BLaER1 treated with 17β-estradiol and CSF1 and Interleukin-3, amounts not matched to agents 10 nM and 100 nM (cell line): ENCODE data around the gene RASL10B.

Source experiments
- H3K27ac ChIP-seq, 11 experiments: shearing (Covaris generic); formaldehyde crosslinking; 2 replicates each; pipeline ENCODE4 v1.8.1; 2022
- H3K27me3 ChIP-seq, 11 experiments: shearing (Covaris generic); formaldehyde crosslinking; 2 replicates each; pipeline ENCODE4 v1.8.1; 2022
- H3K36me3 ChIP-seq, 11 experiments: shearing (Covaris generic); formaldehyde crosslinking; 2 replicates each; pipeline ENCODE4 v1.8.1; 2022
- H3K4me1 ChIP-seq, 10 experiments: shearing (Covaris generic); formaldehyde crosslinking; 2 replicates each; pipeline ENCODE4 v1.8.1; 2022
- H3K4me2 ChIP-seq, 11 experiments: shearing (Covaris generic); formaldehyde crosslinking; 2 replicates each; pipeline ENCODE4 v1.8.1; 2022
- H3K4me3 ChIP-seq, 10 experiments: shearing (Covaris generic); formaldehyde crosslinking; 2 replicates each; pipeline ENCODE4 v1.8.1; 2022
- H3K9ac ChIP-seq, 11 experiments: shearing (Covaris generic); formaldehyde crosslinking; 2 replicates each; pipeline ENCODE4 v1.8.1; 2022
- H3K9me3 ChIP-seq, 11 experiments: shearing (Covaris generic); formaldehyde crosslinking; replicated peaks in 1 of 11; 2 replicates each; pipeline ENCODE4 v1.8.1; 2022
- H4K20me1 ChIP-seq, 11 experiments: shearing (Covaris generic); formaldehyde crosslinking; 2 replicates each; pipeline ENCODE4 v1.8.1; 2022
- Cebpa-rat ChIP-seq, 11 experiments: shearing (Covaris generic); IDR thresholded peaks; 2 replicates each; pipeline ENCODE4 v1.8.1; 2022

RASL10B gene

GRCh38 chr17:35742496-35742895 is 11.1 kb downstream of the RASL10B start:
- H3K27ac ChIP-seq: no peak overlapping the region
- peaks cover 36 to 55% (median 42%) of the 10 kb centered on the region in 11 experiments for H3K27me3 ChIP-seq
- peaks cover 0 to 65% (median 17%) of the 10 kb centered on the region in 11 experiments; a peak in 11 of 22 replicates for H4K20me1 ChIP-seq
- H3K4me1 ChIP-seq: peaks cover 0 to 13% (median 10%) of the 10 kb centered on the region in 10 experiments; a peak in 14 of 20 replicates
- TF ChIP-seq Cebpa-rat (IDR thresholded peaks at IDR 0.05): no peak
- no peaks in the 10 kb centered on the region for H3K9me3 ChIP-seq
- no peak overlapping the region for H3K4me3 ChIP-seq
- no peaks in the 10 kb centered on the region for H3K36me3 ChIP-seq
- no peak overlapping the region for H3K9ac ChIP-seq
- H3K4me2 ChIP-seq: no peak overlapping the region

GRCh38 chr17:35742896-35743477 is 11.5 kb downstream of the RASL10B start:
- TF ChIP-seq Cebpa-rat (IDR thresholded peaks at IDR 0.05): no peak
- Histone ChIP-seq H3K4me2 (no peak overlapping the region), H3K4me1 (peaks cover 0 to 13% (median 10%) of the 10 kb centered on the region in 10 experiments; a peak in 14 of 20 replicates), H4K20me1 (peaks cover 0 to 69% (median 19%) of the 10 kb centered on the region in 11 experiments; a peak in 12 of 22 replicates), H3K9me3 (no peaks in the 10 kb centered on the region), H3K27me3 (peaks cover 36 to 55% (median 42%) of the 10 kb centered on the region in 11 experiments), H3K9ac (no peak overlapping the region), H3K27ac (no peak overlapping the region), H3K36me3 (no peaks in the 10 kb centered on the region), H3K4me3 (no peak overlapping the region)

GRCh38 chr17:35743626-35744328 is 12.3 kb downstream of the RASL10B start:
- Histone ChIP-seq H3K4me1 (peaks cover 0 to 11% (median 5%) of the 10 kb centered on the region in 10 experiments; a peak in 14 of 20 replicates), H3K9ac (no peak overlapping the region), H3K27ac (no peak overlapping the region), H3K9me3 (no peaks in the 10 kb centered on the region), H3K4me3 (no peak overlapping the region), H3K27me3 (peaks cover 39 to 58% (median 48%) of the 10 kb centered on the region in 11 experiments), H3K4me2 (no peak overlapping the region), H4K20me1 (peaks cover 0 to 70% (median 20%) of the 10 kb centered on the region in 11 experiments; a peak in 12 of 22 replicates), H3K36me3 (no peaks in the 10 kb centered on the region)
- TF ChIP-seq Cebpa-rat (IDR thresholded peaks at IDR 0.05): no peak

GRCh38 chr17:35744830-35745229 is 13.4 kb downstream of the RASL10B start:
- Histone ChIP-seq H3K27ac (no peak overlapping the region), H3K27me3 (peaks cover 49 to 61% (median 56%) of the 10 kb centered on the region in 11 experiments)

GRCh38 chr17:35745246-35745645 is 13.8 kb downstream of the RASL10B start:
- no peaks in the 10 kb centered on the region for H3K36me3 ChIP-seq
- peaks cover 3 to 8% (median 5%) of the 10 kb centered on the region in 10 experiments; a peak in 18 of 20 replicates for H3K4me1 ChIP-seq
- no peaks in the 10 kb centered on the region for H3K9me3 ChIP-seq
- peaks cover 50 to 61% (median 56%) of the 10 kb centered on the region in 11 experiments for H3K27me3 ChIP-seq
- H3K4me2 ChIP-seq: no peak overlapping the region
- H4K20me1 ChIP-seq: peaks cover 0 to 65% (median 14%) of the 10 kb centered on the region in 11 experiments; a peak in 11 of 22 replicates
- TF ChIP-seq Cebpa-rat (IDR thresholded peaks at IDR 0.05): no peak
- H3K4me3 ChIP-seq: no peak overlapping the region
- H3K27ac ChIP-seq: no peak overlapping the region
- H3K9ac ChIP-seq: no peak overlapping the region

More at GRCh38 chr17:35744830-35745229, 13.4 kb downstream of the RASL10B start:
- H3K9me3 ChIP-seq: no peaks in the 10 kb centered on the region
- H3K36me3 ChIP-seq: no peaks in the 10 kb centered on the region
- H3K9ac ChIP-seq: no peak overlapping the region
- H3K4me2 ChIP-seq: no peak overlapping the region
- H3K4me1 ChIP-seq: peaks cover 0 to 5% (median under 1%) of the 10 kb centered on the region in 10 experiments; a peak in 9 of 20 replicates
- TF ChIP-seq Cebpa-rat (IDR thresholded peaks at IDR 0.05): no peak
- H3K4me3 ChIP-seq: no peak overlapping the region
- H4K20me1 ChIP-seq: peaks cover 0 to 69% (median 14%) of the 10 kb centered on the region in 11 experiments; a peak in 11 of 22 replicates

GRCh38 chr17:35745749-35746320 is 14.4 kb downstream of the RASL10B start:
- no peak overlapping the region for H3K9ac ChIP-seq
- H3K4me1 ChIP-seq: peaks cover 8 to 14% (median 10%) of the 10 kb centered on the region in 10 experiments; a peak in 18 of 20 replicates
- no peaks in the 10 kb centered on the region for H3K36me3 ChIP-seq
- H3K9me3 ChIP-seq: no peaks in the 10 kb centered on the region
- H3K27me3 ChIP-seq: peaks cover 50 to 61% (median 56%) of the 10 kb centered on the region in 11 experiments
- no peak overlapping the region for H3K4me2 ChIP-seq
- no peak for TF ChIP-seq Cebpa-rat (IDR thresholded peaks at IDR 0.05)
- H4K20me1 ChIP-seq: peaks cover 0 to 62% (median 9%) of the 10 kb centered on the region in 11 experiments; a peak in 11 of 22 replicates
- H3K27ac ChIP-seq: no peak overlapping the region
- no peak overlapping the region for H3K4me3 ChIP-seq

GRCh38 chr17:35747540-35748017 is 16.1 kb downstream of the RASL10B start:
- peaks cover 8 to 18% (median 13%) of the 10 kb centered on the region in 10 experiments; a peak in 19 of 20 replicates for H3K4me1 ChIP-seq
- H3K4me2 ChIP-seq: no peak overlapping the region
- H3K27ac ChIP-seq: no peak overlapping the region
- no peaks in the 10 kb centered on the region for H3K9me3 ChIP-seq
- no peaks in the 10 kb centered on the region for H3K36me3 ChIP-seq
- H3K4me3 ChIP-seq: no peak overlapping the region
- no peak for TF ChIP-seq Cebpa-rat (IDR thresholded peaks at IDR 0.05)
- no peak overlapping the region for H3K9ac ChIP-seq
- H4K20me1 ChIP-seq: peaks cover 0 to 52% (median 8%) of the 10 kb centered on the region in 11 experiments; a peak in 10 of 22 replicates
- H3K27me3 ChIP-seq: peaks cover 36 to 50% (median 46%) of the 10 kb centered on the region in 11 experiments

GRCh38 chr17:35748341-35748841 is 17.0 kb downstream of the RASL10B start:
- Histone ChIP-seq H3K36me3 (no peaks in the 10 kb centered on the region), H3K9me3 (no peaks in the 10 kb centered on the region), H3K27ac (no peak overlapping the region), H3K4me3 (no peak overlapping the region), H3K27me3 (peaks cover 29 to 42% (median 38%) of the 10 kb centered on the region in 11 experiments), H3K9ac (no peak overlapping the region), H4K20me1 (peaks cover 0 to 51% (median 2%) of the 10 kb centered on the region in 11 experiments; a peak in 9 of 22 replicates), H3K4me1 (peaks cover 8 to 22% (median 17%) of the 10 kb centered on the region in 10 experiments; a peak in 19 of 20 replicates), H3K4me2 (no peak overlapping the region)
- no peak for TF ChIP-seq Cebpa-rat (IDR thresholded peaks at IDR 0.05)
